GM19023 (cell line): ENCODE results near the gene ASTE1.
"Not testable (repeated sequence)": the region's sequence is repeated elsewhere in the genome, so short reads cannot be mapped to it uniquely, and the experiment has no call there.

Experiments used
- ATAC-seq: cut with Tn5 transposase; IDR thresholded peaks from one replicate; pipeline ENCODE4 v1.9.1; 2021; ENCODE audit warnings: mild to moderate bottlenecking, moderate library complexity; ENCODE audit not compliant: unreplicated experiment

Gene ASTE1

GRCh38 chr3:131026321-131027151 is at the start of gene ASTE1, which contains the start of gene NEK11:
ASTE1 (minus strand) TSS chr3:131026825; CDS start chr3:131025306, 1,519 bp downstream.
NEK11 (plus strand) TSS chr3:131026877; CDS start chr3:131029709, 2,832 bp downstream.
- peak; percentile 99 for ATAC-seq

GRCh38 chr3:131075632-131076328 is 49.2 kb upstream of the ASTE1 start:
- ATAC-seq, result no peak

- ATAC-seq, result no peak
Observed at GRCh38 chr3:131072845-131073244, 46.2 kb upstream of the ASTE1 start.

- no peak for ATAC-seq
Observed at GRCh38 chr3:131072099-131072559, 45.5 kb upstream of the ASTE1 start.

- ATAC-seq, result no peak
Observed at GRCh38 chr3:131067983-131068382, 41.4 kb upstream of the ASTE1 start.

GRCh38 chr3:131053043-131053859 is 26.6 kb upstream of the ASTE1 start:
- no peak for ATAC-seq

GRCh38 chr3:131050001-131050400 is 23.4 kb upstream of the ASTE1 start:
- no peak for ATAC-seq

GRCh38 chr3:131048030-131048429 is 21.4 kb upstream of the ASTE1 start:
- ATAC-seq, result no peak

- no peak for ATAC-seq
Observed at GRCh38 chr3:131047582-131047981, 21.0 kb upstream of the ASTE1 start.

GRCh38 chr3:131042271-131042985 is 15.8 kb upstream of the ASTE1 start:
- ATAC-seq, result not testable (repeated sequence)

GRCh38 chr3:131038326-131038725 is 11.7 kb upstream of the ASTE1 start:
- no peak for ATAC-seq

GRCh38 chr3:131036986-131037385 is 10.4 kb upstream of the ASTE1 start:
- ATAC-seq, result no peak

- ATAC-seq, result no peak
Observed at GRCh38 chr3:131036200-131036816, 9.7 kb upstream of the ASTE1 start.

- ATAC-seq, result no peak
Observed at GRCh38 chr3:131033480-131034080, 7.0 kb upstream of the ASTE1 start.

- ATAC-seq, result no peak
Observed at GRCh38 chr3:131031660-131032059, 5.0 kb upstream of the ASTE1 start.

GRCh38 chr3:131028844-131029243 is 2.2 kb upstream of the ASTE1 start:
- ATAC-seq, result no peak

GRCh38 chr3:131025539-131025938 is 1.1 kb downstream of the ASTE1 start:
- no peak for ATAC-seq

- no peak for ATAC-seq
Observed at GRCh38 chr3:131020122-131020693, 6.4 kb downstream of the ASTE1 start.

GRCh38 chr3:131018970-131019369 is 7.7 kb downstream of the ASTE1 start:
- ATAC-seq, result no peak
